SK-N-SH treated with all-trans-retinoic acid at 6 μM for 48 hours (cell line): ENCODE results near the gene XPC.

Experiments used
- ATAC-seq: fragments of 200-7000 bp; cut with Tn5 transposase; 3 replicates; pipeline ENCODE4 v1.9.1; 2020; ENCODE audit warnings: mild to moderate bottlenecking, moderate library complexity
- ARNTL ChIP-seq: fragments of 450-650 bp; formaldehyde crosslinking; IDR thresholded peaks from 2 replicates; pipeline ENCODE4 v1.5.0; 2020; ENCODE audit warnings: low read depth, mild to moderate bottlenecking, moderate library complexity, borderline replicate concordance
- BACH2 ChIP-seq: fragments of 250-450 bp; sonication (Bioruptor Pico); IDR thresholded peaks from 2 replicates; pipeline ENCODE4 v1.9.0; 2021; ENCODE audit warnings: mild to moderate bottlenecking, borderline replicate concordance
- ESRRG ChIP-seq: fragments of 250-450 bp; sonication (Bioruptor Pico); IDR thresholded peaks from 2 replicates; pipeline ENCODE4 v1.6.1; 2021; ENCODE audit warnings: mild to moderate bottlenecking
- GLIS3 ChIP-seq: fragments of 250-450 bp; sonication (Bioruptor Pico); IDR thresholded peaks from 2 replicates; pipeline ENCODE4 v1.5.0; 2020; ENCODE audit warnings: mild to moderate bottlenecking, moderate library complexity
- ISL1 ChIP-seq: fragments of 250-450 bp; sonication (Bioruptor Pico); IDR thresholded peaks from 2 replicates; pipeline ENCODE4 v2.1.2; 2022; ENCODE audit warnings: mild to moderate bottlenecking, moderate library complexity
- OSR1 ChIP-seq: fragments of 250-450 bp; sonication (Bioruptor Pico); IDR thresholded peaks from 2 replicates; pipeline ENCODE4 v1.8.0; 2022; ENCODE audit warnings: moderate library complexity, mild to moderate bottlenecking, inconsistent platforms
- RARB ChIP-seq: fragments of 250-450 bp; sonication (Bioruptor Pico); IDR thresholded peaks from 2 replicates; pipeline ENCODE4 v1.8.0; 2021; ENCODE audit warnings: mild to moderate bottlenecking, moderate library complexity
- TCF4 ChIP-seq: fragments of 250-450 bp; sonication (Bioruptor Pico); IDR thresholded peaks from 2 replicates; pipeline ENCODE4 v1.8.0; 2021; ENCODE audit warnings: mild to moderate bottlenecking, moderate library complexity, borderline replicate concordance
- TOX ChIP-seq: fragments of 250-450 bp; sonication (Bioruptor Pico); IDR thresholded peaks from 2 replicates; pipeline ENCODE4 v1.8.0; 2021; ENCODE audit warnings: mild to moderate bottlenecking, moderate library complexity, borderline replicate concordance
- ZC3H10 ChIP-seq: fragments of 250-450 bp; sonication (Bioruptor Pico); IDR thresholded peaks from 2 replicates; pipeline ENCODE4 v1.5.1; 2021; ENCODE audit warnings: mild to moderate bottlenecking, moderate library complexity
- ZFP3 ChIP-seq: fragments of 250-450 bp; sonication (Bioruptor Pico); IDR thresholded peaks from 2 replicates; pipeline ENCODE4 v1.5.0; 2020; ENCODE audit warnings: mild to moderate bottlenecking, moderate library complexity
- ZFP30 ChIP-seq: fragments of 450-650 bp; formaldehyde crosslinking; IDR thresholded peaks from 2 replicates; pipeline ENCODE4 v1.5.0; 2022; ENCODE audit warnings: mild to moderate bottlenecking, moderate library complexity
- ZNF70 ChIP-seq: fragments of 450-650 bp; formaldehyde crosslinking; IDR thresholded peaks from 2 replicates; pipeline ENCODE4 v1.5.0; 2020; ENCODE audit warnings: mild to moderate bottlenecking, moderate library complexity
- ZNF8 ChIP-seq: fragments of 450-650 bp; formaldehyde crosslinking; IDR thresholded peaks from 2 replicates; pipeline ENCODE4 v1.5.0; 2020; ENCODE audit warnings: mild to moderate bottlenecking, moderate library complexity
- TF ChIP-seq, protein P1 (sequence below): fragments of 250-450 bp; sonication (Bioruptor Pico); IDR thresholded peaks from 2 replicates; pipeline ENCODE4 v1.8.0; 2021; ENCODE audit warnings: low read depth, mild to moderate bottlenecking, moderate library complexity, borderline replicate concordance
- TF ChIP-seq, protein P2 (sequence below): fragments of 250-450 bp; sonication (Bioruptor Pico); IDR thresholded peaks from 2 replicates; pipeline ENCODE4 v1.5.0; 2020; ENCODE audit warnings: mild to moderate bottlenecking, moderate library complexity
- TF ChIP-seq, protein P3 (sequence below): fragments of 250-450 bp; sonication (Bioruptor Pico); IDR thresholded peaks from 2 replicates; pipeline ENCODE4 v1.5.1; 2021; ENCODE audit warnings: mild to moderate bottlenecking, moderate library complexity
- TF ChIP-seq, protein P4 (sequence below): fragments of 250-450 bp; sonication (Bioruptor Pico); IDR thresholded peaks from 2 replicates; pipeline ENCODE4 v1.5.1; 2020; ENCODE audit warnings: low read depth, mild to moderate bottlenecking, moderate library complexity

Gene XPC

DNA sequence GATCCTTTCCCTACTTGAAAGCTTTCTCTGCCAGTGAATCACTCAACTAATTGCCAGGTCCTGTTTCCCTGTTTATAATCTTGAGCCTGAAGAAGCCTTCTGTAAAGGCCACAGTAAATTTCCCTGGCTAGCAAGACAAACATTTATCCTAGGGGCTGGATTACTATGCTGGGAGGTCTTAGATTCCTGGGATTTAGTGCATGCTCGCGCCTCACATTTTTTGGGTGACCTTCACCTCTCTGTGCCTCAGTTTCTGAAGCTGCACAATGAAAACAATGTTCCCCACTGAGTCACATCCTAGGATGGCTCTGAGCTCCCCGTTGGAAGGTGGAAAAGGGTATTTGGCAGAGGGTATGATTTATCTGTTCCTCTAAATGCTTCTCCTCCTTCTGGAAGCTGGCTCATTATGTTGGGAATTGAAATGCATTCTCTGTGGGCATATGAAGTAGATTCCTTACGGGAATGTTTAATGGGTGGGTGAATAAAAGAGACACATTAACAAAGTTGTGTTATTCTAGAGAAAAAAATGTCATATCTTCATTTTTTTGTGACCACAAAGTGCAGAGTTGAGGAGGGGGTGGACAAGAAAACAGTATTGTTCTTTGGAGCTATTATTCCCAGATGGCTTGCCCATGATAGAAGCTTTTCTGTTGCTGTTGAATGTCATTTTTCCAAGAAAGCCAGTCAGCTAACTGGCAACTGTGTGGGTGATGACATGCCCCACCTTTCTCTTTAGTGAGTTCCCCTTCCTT lies 32.6 kb upstream of the XPC start:
- TF ChIP-seq TCF4 (no peak), TOX (CRISPR knock-in tag) (peak; percentile 40; the same call in 1 of the 2 replicates), BACH2 (CRISPR knock-in tag) (no peak), ZC3H10 (CRISPR knock-in tag) (peak; percentile 79; the same call in 1 of the 2 replicates), ZFP3 (CRISPR knock-in tag) (0 out of 2 replicates have a peak, but pooled peaks have one; percentile 15), ZNF70 (CRISPR knock-in tag) (no peak), OSR1 (CRISPR knock-in tag) (peak; percentile 96), ISL1 (CRISPR knock-in tag) (peak; percentile 85)
- TF ChIP-seq, protein P1, sequence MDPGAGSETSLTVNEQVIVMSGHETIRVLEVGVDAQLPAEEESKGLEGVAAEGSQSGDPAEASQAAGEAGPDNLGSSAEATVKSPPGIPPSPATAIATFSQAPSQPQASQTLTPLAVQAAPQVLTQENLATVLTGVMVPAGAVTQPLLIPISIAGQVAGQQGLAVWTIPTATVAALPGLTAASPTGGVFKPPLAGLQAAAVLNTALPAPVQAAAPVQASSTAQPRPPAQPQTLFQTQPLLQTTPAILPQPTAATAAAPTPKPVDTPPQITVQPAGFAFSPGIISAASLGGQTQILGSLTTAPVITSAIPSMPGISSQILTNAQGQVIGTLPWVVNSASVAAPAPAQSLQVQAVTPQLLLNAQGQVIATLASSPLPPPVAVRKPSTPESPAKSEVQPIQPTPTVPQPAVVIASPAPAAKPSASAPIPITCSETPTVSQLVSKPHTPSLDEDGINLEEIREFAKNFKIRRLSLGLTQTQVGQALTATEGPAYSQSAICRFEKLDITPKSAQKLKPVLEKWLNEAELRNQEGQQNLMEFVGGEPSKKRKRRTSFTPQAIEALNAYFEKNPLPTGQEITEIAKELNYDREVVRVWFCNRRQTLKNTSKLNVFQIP (CRISPR knock-in tag) = no peak
- ATAC-seq = peak; percentile 70

DNA sequence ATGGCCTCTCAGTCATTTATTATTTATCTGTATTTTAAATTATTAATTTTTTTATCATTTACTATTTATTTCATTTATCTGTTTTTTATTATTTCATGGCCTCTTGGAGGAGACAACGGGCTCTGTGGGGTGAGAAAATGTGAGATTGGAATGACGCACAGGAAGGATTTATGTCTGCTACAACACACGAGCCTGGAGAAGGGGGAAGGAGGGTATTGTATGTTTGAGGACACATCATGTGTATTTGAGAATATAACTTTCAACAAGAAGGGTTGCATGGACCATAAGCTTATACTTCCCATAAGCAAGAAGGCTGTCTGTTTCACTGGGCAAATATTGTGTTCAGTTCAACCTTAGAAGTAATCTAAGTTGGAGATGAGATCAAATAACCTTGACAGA lies 31.9 kb upstream of the XPC start:
- TF ChIP-seq, protein P2, sequence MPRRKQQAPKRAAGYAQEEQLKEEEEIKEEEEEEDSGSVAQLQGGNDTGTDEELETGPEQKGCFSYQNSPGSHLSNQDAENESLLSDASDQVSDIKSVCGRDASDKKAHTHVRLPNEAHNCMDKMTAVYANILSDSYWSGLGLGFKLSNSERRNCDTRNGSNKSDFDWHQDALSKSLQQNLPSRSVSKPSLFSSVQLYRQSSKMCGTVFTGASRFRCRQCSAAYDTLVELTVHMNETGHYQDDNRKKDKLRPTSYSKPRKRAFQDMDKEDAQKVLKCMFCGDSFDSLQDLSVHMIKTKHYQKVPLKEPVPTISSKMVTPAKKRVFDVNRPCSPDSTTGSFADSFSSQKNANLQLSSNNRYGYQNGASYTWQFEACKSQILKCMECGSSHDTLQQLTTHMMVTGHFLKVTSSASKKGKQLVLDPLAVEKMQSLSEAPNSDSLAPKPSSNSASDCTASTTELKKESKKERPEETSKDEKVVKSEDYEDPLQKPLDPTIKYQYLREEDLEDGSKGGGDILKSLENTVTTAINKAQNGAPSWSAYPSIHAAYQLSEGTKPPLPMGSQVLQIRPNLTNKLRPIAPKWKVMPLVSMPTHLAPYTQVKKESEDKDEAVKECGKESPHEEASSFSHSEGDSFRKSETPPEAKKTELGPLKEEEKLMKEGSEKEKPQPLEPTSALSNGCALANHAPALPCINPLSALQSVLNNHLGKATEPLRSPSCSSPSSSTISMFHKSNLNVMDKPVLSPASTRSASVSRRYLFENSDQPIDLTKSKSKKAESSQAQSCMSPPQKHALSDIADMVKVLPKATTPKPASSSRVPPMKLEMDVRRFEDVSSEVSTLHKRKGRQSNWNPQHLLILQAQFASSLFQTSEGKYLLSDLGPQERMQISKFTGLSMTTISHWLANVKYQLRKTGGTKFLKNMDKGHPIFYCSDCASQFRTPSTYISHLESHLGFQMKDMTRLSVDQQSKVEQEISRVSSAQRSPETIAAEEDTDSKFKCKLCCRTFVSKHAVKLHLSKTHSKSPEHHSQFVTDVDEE (CRISPR knock-in tag) = no peak
- TF ChIP-seq ZNF8 (CRISPR knock-in tag) (no peak), ARNTL (CRISPR knock-in tag) (no peak), RARB (CRISPR knock-in tag) (no peak), ESRRG (CRISPR knock-in tag) (no peak), GLIS3 (CRISPR knock-in tag) (no peak), ISL1 (CRISPR knock-in tag) (no peak), TOX (CRISPR knock-in tag) (no peak), ZC3H10 (CRISPR knock-in tag) (no peak), ZFP30 (CRISPR knock-in tag) (no peak), TCF4 (no peak)
- TF ChIP-seq, protein P3, sequence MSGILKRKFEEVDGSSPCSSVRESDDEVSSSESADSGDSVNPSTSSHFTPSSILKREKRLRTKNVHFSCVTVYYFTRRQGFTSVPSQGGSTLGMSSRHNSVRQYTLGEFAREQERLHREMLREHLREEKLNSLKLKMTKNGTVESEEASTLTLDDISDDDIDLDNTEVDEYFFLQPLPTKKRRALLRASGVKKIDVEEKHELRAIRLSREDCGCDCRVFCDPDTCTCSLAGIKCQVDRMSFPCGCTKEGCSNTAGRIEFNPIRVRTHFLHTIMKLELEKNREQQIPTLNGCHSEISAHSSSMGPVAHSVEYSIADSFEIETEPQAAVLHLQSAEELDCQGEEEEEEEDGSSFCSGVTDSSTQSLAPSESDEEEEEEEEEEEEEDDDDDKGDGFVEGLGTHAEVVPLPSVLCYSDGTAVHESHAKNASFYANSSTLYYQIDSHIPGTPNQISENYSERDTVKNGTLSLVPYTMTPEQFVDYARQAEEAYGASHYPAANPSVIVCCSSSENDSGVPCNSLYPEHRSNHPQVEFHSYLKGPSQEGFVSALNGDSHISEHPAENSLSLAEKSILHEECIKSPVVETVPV (CRISPR knock-in tag) = no peak
- TF ChIP-seq, protein P1 (CRISPR knock-in tag) = no peak
- TF ChIP-seq, protein P4, sequence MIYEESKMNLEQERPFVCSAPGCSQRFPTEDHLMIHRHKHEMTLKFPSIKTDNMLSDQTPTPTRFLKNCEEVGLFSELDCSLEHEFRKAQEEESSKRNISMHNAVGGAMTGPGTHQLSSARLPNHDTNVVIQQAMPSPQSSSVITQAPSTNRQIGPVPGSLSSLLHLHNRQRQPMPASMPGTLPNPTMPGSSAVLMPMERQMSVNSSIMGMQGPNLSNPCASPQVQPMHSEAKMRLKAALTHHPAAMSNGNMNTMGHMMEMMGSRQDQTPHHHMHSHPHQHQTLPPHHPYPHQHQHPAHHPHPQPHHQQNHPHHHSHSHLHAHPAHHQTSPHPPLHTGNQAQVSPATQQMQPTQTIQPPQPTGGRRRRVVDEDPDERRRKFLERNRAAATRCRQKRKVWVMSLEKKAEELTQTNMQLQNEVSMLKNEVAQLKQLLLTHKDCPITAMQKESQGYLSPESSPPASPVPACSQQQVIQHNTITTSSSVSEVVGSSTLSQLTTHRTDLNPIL (CRISPR knock-in tag) = no peak
- TF ChIP-seq, all 23 proteins: peak for 0
- peak; percentile 20; the same call in 2 of the 3 replicates for ATAC-seq

DNA sequence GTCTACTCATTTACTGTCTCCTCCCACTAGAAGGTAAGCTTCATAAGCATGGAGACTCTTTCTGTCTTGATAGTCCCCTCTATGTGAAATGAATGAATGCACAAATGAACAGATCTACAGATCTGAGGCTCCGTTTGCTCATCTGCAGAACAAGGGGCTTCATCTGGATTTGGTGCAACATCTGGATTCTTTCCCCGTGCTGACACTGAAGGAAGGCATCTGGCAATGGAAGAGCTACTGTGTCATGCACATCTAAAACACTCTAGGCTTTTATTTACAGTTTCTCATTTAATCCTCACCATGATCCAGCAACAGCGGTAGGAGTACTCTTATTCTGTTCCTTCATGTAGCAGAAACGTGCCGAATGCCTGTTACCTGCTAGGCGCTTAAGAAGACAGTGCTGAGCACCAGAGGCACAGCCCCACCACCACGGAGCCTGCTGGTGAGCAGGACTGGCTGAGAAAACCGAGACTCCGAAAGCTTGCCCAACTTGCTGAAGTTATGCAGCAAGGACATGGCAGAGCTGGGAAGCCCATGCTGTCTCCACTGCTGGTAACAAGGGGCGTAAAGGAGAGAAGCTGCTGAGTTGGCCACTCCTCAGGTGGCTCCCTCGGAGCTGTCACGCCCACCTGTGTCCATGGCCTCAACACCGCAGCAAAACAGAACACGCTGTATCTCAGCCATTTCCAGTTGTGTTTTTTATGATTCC lies 31.3 kb upstream of the XPC start:
- TF ChIP-seq, protein P2 (CRISPR knock-in tag) = no peak
- TF ChIP-seq, protein P4 (CRISPR knock-in tag) = no peak
- no peak for TF ChIP-seq TCF4
- TF ChIP-seq, all 23 proteins: peak for 0
- ATAC-seq = no peak
